RWPE2 (cell line): Measurements from ENCODE around the gene FIG4.
"Not testable (repeated sequence)": the region's sequence is repeated elsewhere in the genome, so short reads cannot be mapped to it uniquely, and the experiment has no call there.

Experiments used
- ATAC-seq: fragments of 200-7000 bp; cut with Tn5 transposase; 3 replicates; pipeline ENCODE4 v1.9.1; 2021; ENCODE audit warnings: low read depth
- DNase-seq: peaks from one replicate; pipeline ENCODE4 v3.0.0-alpha.2; 2020; ENCODE audit warnings: low spot score
- H3K27ac ChIP-seq: fragments of 450-650 bp; 2 replicates; pipeline ENCODE4 v1.5.1; 2017; ENCODE audit warnings: mild to moderate bottlenecking; ENCODE audit not compliant: poor library complexity, severe bottlenecking
- H3K27me3 ChIP-seq: fragments of 250-450 bp; sonication (Bioruptor Pico); 2 replicates; pipeline ENCODE4 v1.5.1; 2021; ENCODE audit warnings: mild to moderate bottlenecking, moderate library complexity; ENCODE audit not compliant: insufficient read depth, poor library complexity, severe bottlenecking
- H3K36me3 ChIP-seq: fragments of 250-450 bp; sonication (Bioruptor Pico); 2 replicates; pipeline ENCODE4 v1.5.1; 2020; ENCODE audit warnings: low read depth, mild to moderate bottlenecking, moderate library complexity
- H3K4me1 ChIP-seq: fragments of 250-450 bp; sonication (Bioruptor Pico); 2 replicates; pipeline ENCODE4 v1.5.1; 2021; ENCODE audit warnings: mild to moderate bottlenecking, moderate library complexity; ENCODE audit not compliant: insufficient read depth, poor library complexity, severe bottlenecking
- H3K4me3 ChIP-seq: fragments of 250-450 bp; sonication (Bioruptor Pico); 2 replicates; pipeline ENCODE4 v1.5.1; 2021; ENCODE audit warnings: mild to moderate bottlenecking, moderate library complexity; ENCODE audit not compliant: severe bottlenecking
- H3K9me3 ChIP-seq: fragments of 250-450 bp; sonication (Bioruptor Pico); 2 replicates; pipeline ENCODE4 v1.5.1; 2021; ENCODE audit warnings: mild to moderate bottlenecking, moderate library complexity; ENCODE audit not compliant: severe bottlenecking
- TF ChIP-seq, protein P1 (sequence below): fragments of 450-650 bp; IDR thresholded peaks from one replicate; pipeline ENCODE4 v1.5.1; 2017; ENCODE audit warnings: mild to moderate bottlenecking, moderate library complexity; ENCODE audit not compliant: poor library complexity, severe bottlenecking

The FIG4 gene

DNA sequence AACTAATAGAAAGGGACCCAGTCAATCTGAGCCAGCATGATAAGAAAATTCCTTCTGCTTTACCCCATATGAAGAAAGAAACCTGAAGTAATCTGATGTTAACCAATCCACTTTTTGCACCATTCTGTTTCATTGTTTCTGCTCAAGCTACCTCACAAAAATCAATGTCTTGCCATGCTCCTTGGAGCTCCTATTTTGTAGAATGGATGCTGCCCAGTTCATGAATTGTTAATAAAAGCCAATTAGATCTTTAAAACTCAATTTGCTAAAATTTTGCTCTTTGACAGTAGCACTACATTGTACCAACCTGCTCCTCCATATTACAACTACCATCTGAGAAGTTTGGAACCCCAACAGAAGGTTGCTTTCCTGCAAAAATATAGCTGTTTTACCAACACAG, 170.8 kb downstream of the FIG4 start:
- H3K4me3 ChIP-seq, result no peak overlapping the region
- no peak overlapping the region for H3K27ac ChIP-seq
- H3K9me3 ChIP-seq, result no peaks in the 10 kb centered on the region
- no peaks in the 10 kb centered on the region for H3K4me1 ChIP-seq
- TF ChIP-seq, protein P1, sequence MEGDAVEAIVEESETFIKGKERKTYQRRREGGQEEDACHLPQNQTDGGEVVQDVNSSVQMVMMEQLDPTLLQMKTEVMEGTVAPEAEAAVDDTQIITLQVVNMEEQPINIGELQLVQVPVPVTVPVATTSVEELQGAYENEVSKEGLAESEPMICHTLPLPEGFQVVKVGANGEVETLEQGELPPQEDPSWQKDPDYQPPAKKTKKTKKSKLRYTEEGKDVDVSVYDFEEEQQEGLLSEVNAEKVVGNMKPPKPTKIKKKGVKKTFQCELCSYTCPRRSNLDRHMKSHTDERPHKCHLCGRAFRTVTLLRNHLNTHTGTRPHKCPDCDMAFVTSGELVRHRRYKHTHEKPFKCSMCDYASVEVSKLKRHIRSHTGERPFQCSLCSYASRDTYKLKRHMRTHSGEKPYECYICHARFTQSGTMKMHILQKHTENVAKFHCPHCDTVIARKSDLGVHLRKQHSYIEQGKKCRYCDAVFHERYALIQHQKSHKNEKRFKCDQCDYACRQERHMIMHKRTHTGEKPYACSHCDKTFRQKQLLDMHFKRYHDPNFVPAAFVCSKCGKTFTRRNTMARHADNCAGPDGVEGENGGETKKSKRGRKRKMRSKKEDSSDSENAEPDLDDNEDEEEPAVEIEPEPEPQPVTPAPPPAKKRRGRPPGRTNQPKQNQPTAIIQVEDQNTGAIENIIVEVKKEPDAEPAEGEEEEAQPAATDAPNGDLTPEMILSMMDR, result no peak
- H3K36me3 ChIP-seq, result no peaks in the 10 kb centered on the region
- ATAC-seq, result no peak
- no peak for DNase-seq
- no peaks in the 10 kb centered on the region for H3K27me3 ChIP-seq

DNA sequence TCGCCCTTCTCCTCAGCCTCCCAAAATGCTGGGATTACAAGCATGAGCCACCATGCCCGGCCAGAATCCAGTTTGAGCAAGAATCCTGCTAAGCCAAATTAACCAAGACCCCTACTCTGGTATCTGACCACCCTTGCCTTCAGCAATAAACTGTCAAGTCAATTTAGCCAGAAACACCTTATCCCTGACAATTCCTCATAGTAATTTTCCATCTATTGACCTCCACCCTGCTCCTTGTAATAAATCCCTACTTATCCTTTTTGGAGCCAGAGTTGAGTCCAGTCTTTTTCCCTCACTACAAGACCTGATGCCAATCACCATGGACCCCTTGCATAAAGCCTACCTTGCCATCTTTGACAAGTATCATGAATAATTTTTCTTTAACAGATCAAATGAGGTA, 173.0 kb downstream of the FIG4 start:
- TF ChIP-seq, protein P1, result no peak
- Histone ChIP-seq H3K4me3 (no peak overlapping the region), H3K27ac (no peak overlapping the region)

DNA sequence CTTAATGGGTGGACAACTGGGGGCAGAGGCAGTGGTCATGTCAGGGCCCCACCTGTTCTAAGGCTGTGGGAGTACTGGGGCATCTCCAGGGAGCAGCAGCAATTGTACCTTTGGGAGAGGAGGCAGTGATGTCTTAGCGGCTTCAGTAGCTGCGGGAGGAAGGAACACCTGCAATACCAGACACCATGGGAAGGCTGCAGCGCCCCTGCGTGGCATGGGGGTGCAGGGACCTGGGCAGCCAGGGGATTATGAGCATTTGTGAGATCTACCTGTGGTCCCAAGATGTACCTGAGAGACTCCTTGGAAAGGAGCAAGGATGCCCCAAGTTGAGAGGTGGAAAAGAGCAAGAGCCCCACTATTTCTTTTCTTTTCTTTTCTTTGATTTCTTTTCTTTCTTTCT, 174.9 kb downstream of the FIG4 start:
- Histone ChIP-seq H3K27ac (no peak overlapping the region), H3K4me3 (no peak overlapping the region), H3K9me3 (no peaks in the 10 kb centered on the region), H3K27me3 (no peaks in the 10 kb centered on the region), H3K4me1 (no peaks in the 10 kb centered on the region), H3K36me3 (no peaks in the 10 kb centered on the region)
- ATAC-seq (no peak), DNase-seq (no peak)
- TF ChIP-seq, protein P1, result no peak

More for the DNA sequence above, 173.0 kb downstream of the FIG4 start:
- H3K9me3 ChIP-seq, result no peaks in the 10 kb centered on the region
- H3K27me3 ChIP-seq, result no peaks in the 10 kb centered on the region
- DNase-seq (no peak), ATAC-seq (no peak)
- no peaks in the 10 kb centered on the region for H3K4me1 ChIP-seq
- no peaks in the 10 kb centered on the region for H3K36me3 ChIP-seq

DNA sequence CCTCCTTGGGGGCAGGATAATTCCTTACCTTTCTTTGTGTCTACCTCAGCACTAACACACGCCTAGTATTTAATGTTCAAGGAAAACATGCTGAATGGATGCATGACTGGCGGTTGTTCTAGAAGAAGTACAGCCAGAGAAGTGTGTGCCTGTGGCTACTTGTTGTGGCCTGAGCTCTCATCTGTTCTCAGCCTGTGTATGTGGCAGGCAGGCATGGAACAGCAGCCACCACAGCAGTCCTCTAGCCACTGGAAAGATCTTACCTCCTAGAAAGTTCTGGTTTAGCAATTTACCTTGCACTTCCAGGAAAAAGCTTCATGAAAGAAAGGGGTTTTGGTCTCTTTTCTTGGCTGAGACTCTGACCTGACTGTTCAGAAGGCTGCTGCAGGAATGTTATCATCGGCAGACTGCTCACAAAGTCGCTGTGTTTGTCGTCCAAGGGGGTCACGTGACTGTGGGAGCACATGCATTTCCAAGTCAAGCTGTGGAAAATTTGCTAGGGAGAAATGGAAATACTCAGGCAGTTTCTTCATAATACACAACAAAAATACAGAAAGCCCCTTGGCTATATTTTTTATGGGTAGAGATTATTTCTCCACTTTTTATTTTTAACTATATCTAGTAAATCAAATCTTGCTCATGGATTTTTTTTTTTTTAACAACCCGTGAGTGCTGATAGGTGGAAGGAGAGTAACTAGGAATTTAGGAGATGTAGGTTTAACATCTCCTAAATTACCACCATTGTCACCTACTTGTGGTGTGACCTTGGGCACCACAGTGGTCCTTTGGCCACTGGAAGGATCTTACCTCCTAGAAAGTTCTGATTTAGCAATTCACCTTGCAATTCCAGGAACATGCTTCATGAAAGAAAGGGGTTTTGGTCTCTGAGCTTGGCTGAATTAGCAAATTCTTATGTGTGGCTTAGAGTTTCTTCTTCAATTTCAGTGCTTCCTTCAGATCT, 176.2 kb downstream of the FIG4 start:
- H3K4me3 ChIP-seq, result no peak overlapping the region
- H3K36me3 ChIP-seq, result no peaks in the 10 kb centered on the region
- no peaks in the 10 kb centered on the region for H3K9me3 ChIP-seq
- H3K27ac ChIP-seq, result no peak overlapping the region
- TF ChIP-seq, protein P1, result no peak
- DNase-seq (no peak), ATAC-seq (no peak)
- no peaks in the 10 kb centered on the region for H3K27me3 ChIP-seq
- H3K4me1 ChIP-seq, result no peaks in the 10 kb centered on the region

DNA sequence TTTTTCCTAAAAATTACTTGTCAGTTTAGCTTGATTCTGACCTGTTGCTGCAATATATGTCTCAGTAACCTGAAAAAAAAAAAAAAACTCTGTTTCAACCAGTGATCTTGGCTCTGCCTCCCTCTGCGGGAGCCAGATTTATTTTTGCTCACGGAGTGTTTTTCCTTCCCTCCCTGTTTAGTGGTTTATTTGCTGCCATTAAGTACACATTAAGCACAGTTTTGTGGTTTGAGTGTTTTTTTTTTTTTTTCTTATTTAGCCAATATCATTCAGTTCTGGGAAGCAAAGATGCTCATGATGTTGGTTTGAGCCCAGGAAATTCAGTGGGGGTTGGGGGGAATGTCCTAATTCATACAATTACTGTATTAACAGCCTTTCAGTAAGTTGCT, 176.9 kb downstream of the FIG4 start:
- DNase-seq, result no peak
- H3K27me3 ChIP-seq, result no peaks in the 10 kb centered on the region
- H3K27ac ChIP-seq, result no peak overlapping the region
- H3K9me3 ChIP-seq, result no peaks in the 10 kb centered on the region
- no peak overlapping the region for H3K4me3 ChIP-seq
- H3K36me3 ChIP-seq, result no peaks in the 10 kb centered on the region
- no peaks in the 10 kb centered on the region for H3K4me1 ChIP-seq
- TF ChIP-seq, protein P1, result no peak
- ATAC-seq, result no peak

DNA sequence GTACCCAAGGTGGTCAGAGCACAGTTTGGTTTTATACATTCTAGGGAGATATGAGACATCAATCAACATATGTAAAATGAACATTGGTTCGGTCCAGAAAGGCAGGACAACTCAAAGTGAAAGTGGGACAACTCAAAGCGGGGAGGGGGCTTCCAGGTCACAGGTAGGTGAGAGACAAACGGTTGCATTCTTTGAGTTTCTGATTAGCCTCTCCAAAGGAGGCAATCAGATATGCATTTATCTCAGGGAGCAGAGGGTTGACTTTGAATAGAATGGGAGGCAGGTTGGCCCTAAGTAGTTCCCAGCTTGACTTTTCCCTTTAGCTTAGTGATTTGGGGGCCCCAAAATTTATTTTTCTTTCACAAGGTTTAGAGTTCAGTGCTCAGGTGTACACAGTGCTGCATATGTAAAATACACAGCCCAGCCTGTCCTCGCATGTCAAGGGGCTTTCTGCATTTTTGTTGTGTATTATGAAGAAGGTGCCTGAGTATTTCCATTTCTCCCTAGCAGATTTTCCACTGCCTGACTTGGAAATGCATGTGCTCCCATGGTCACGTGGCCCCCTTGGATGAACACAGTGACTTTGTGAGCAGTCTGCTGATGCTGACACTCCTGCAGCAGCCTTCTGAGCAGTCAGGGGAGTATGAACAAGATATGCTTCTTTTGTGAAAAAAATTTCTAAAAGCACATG, 178.4 kb downstream of the FIG4 start:
- H3K4me1 ChIP-seq, DNase-seq, H3K4me3 ChIP-seq: not testable (repeated sequence)

More for the DNA sequence above, 178.4 kb downstream of the FIG4 start:
- not testable (repeated sequence) for H3K27me3 ChIP-seq, H3K27ac ChIP-seq, H3K36me3 ChIP-seq, H3K9me3 ChIP-seq, ATAC-seq
